GM12891 (cell line): ENCODE data around the gene AMER3.

ENCODE experiments used
- DNase-seq: peaks from one replicate; pipeline ENCODE4 v3.0.0; 2011; ENCODE audit warnings: low spot score; ENCODE audit not compliant: insufficient read length
- FAIRE-seq: peaks from 2 replicates; lab custom pipeline; 2011; peaks lifted over from hg19 to GRCh38; lab: Jason Lieb, UNC
- PAX5 ChIP-seq: IDR thresholded peaks from 2 replicates; pipeline ENCODE4 v1.6.1; 2011; ENCODE audit warnings: low read length, moderate library complexity, mild to moderate bottlenecking; ENCODE audit not compliant: insufficient read depth, severe bottlenecking
- POLR2A ChIP-seq: IDR thresholded peaks from 2 replicates; pipeline ENCODE4 v1.6.1; 2011; ENCODE audit warnings: low read depth, low read length, control low read depth
- POLR2AphosphoS5 ChIP-seq: IDR thresholded peaks from 2 replicates; pipeline ENCODE4 v1.6.1; 2011; ENCODE audit warnings: low read depth, low read length, control low read depth
- POU2F2 ChIP-seq: IDR thresholded peaks from 2 replicates; pipeline ENCODE4 v1.6.1; 2011; ENCODE audit warnings: low read depth, mild to moderate bottlenecking, control low read depth, low read length, moderate library complexity
- SPI1 ChIP-seq: IDR thresholded peaks from 2 replicates; pipeline ENCODE4 v1.6.1; 2011; ENCODE audit warnings: low read depth, low read length, control low read depth
- TAF1 ChIP-seq: IDR thresholded peaks from 2 replicates; pipeline ENCODE4 v1.6.1; 2011; ENCODE audit warnings: low read depth, low read length, control low read depth

The AMER3 gene

GRCh38 chr2:130754811-130755210 is 529 bp upstream of the AMER3 start:
- TF ChIP-seq PAX5 (no peak), POU2F2 (no peak), POLR2AphosphoS5 (no peak), TAF1 (no peak)
- DNase-seq (no peak), FAIRE-seq (no peak)

GRCh38 chr2:130756053-130756873 is 923 bp downstream of the AMER3 start:
- DNase-seq (peak; percentile 54), FAIRE-seq (no peak)
- TF ChIP-seq POLR2A: no peak
- no peak for TF ChIP-seq POU2F2
- no peak for TF ChIP-seq SPI1
- no peak for TF ChIP-seq PAX5
- no peak for TF ChIP-seq TAF1
- no peak for TF ChIP-seq POLR2AphosphoS5

- DNase-seq: no peak
- FAIRE-seq: no peak
- no peak for TF ChIP-seq PAX5
- no peak for TF ChIP-seq SPI1
- TF ChIP-seq POLR2AphosphoS5: no peak
- no peak for TF ChIP-seq TAF1
- no peak for TF ChIP-seq POLR2A
- TF ChIP-seq POU2F2: no peak
Measured at GRCh38 chr2:130756874-130757668, 1.7 kb downstream of the AMER3 start.

- TF ChIP-seq TAF1: no peak
- TF ChIP-seq POU2F2: no peak
- no peak for TF ChIP-seq POLR2AphosphoS5
- no peak for TF ChIP-seq POLR2A
- no peak for TF ChIP-seq PAX5
- TF ChIP-seq SPI1: no peak
- DNase-seq (no peak), FAIRE-seq (no peak)
Measured at GRCh38 chr2:130759906-130760753, 4.8 kb downstream of the AMER3 start.

GRCh38 chr2:130760754-130761751 is 5.7 kb downstream of the AMER3 start:
- DNase-seq (no peak), FAIRE-seq (no peak)
- TF ChIP-seq POU2F2: no peak

- no peak for FAIRE-seq
- no peak for TF ChIP-seq POU2F2
- no peak for TF ChIP-seq SPI1
- TF ChIP-seq POLR2AphosphoS5: no peak
- no peak for TF ChIP-seq PAX5
- no peak for TF ChIP-seq TAF1
- no peak for TF ChIP-seq POLR2A
Measured at GRCh38 chr2:130762031-130762909, 6.9 kb downstream of the AMER3 start.

GRCh38 chr2:130762910-130763385 is 7.6 kb downstream of the AMER3 start:
- FAIRE-seq: no peak
- DNase-seq: no peak

More at GRCh38 chr2:130762031-130762909, 6.9 kb downstream of the AMER3 start:
- no peak for DNase-seq

GRCh38 chr2:130763405-130763804 is 8.1 kb downstream of the AMER3 start:
- DNase-seq (no peak), FAIRE-seq (no peak)
- no peak for TF ChIP-seq SPI1
- no peak for TF ChIP-seq PAX5
- TF ChIP-seq POLR2AphosphoS5: no peak
- TF ChIP-seq POU2F2: no peak
- TF ChIP-seq POLR2A: no peak
- no peak for TF ChIP-seq TAF1

More at GRCh38 chr2:130762910-130763385, 7.6 kb downstream of the AMER3 start:
- no peak for TF ChIP-seq POLR2A
- no peak for TF ChIP-seq POLR2AphosphoS5
- no peak for TF ChIP-seq SPI1
- no peak for TF ChIP-seq TAF1
- TF ChIP-seq PAX5: no peak
- no peak for TF ChIP-seq POU2F2
